Left cardiac atrium (tissue), 4 donors: ENCODE results near the gene ADAMTS18. TPM values are rescaled to one million over a fixed set of nuclear protein-coding genes. Genes with fewer than 3 reads are reported as not detected.

Experiments
- ATAC-seq, 2 donors: fragments of 200-7000 bp; cut with Tn5 transposase; one replicate each; pipeline ENCODE4 v1.9.1; 2020; ENCODE audit warnings: mild to moderate bottlenecking in 2 of 2, moderate library complexity in 2 of 2
- DNase-seq: peaks from one replicate; pipeline ENCODE4 v3.0.0-alpha.2; 2020
- intact Hi-C, 2 donors: fragments of 100-400 bp; cut with DNase I; formaldehyde crosslinking; loops; one replicate each; pipeline versions ENCODE4 v1.14.1 to v1.15.1; 2022 to 2023
- total RNA-seq, 2 donors: library from RNA; stranded (reverse); fragmentation: NEBNext Ultra II Directional; extraction: Animal tissue kit (Norgen Biotek cat#: 25700); gene quantifications; one replicate each; pipeline ENCODE4 v1.2.1, GENCODE V29; 2021
- donor health status: DM: no; HTN: yes; CAD: no.
- donor health status: DM: no; HTN: yes; CAD: no; lungs with severe emphysema.
- donor health status: DM: yes; HTN: yes; CAD: no.
- donor health status: Dilated cardiomyopathy.

The ADAMTS18 gene
- total RNA-seq, 2 donors from 2014 or later = 0.10 to 0.18 TPM

- no peak for DNase-seq
- intact Hi-C loops = no loop called here
- no peak for ATAC-seq
Measured at GRCh38 chr16:77353587-77354263, 81.1 kb downstream of the ADAMTS18 start.

GRCh38 chr16:77344341-77344740, 90.5 kb downstream of the ADAMTS18 start:
- no peak for DNase-seq
- intact Hi-C loops = no loop called here
- no peak for ATAC-seq

- DNase-seq = no peak
- intact Hi-C loops = no loop called here
- ATAC-seq = no peak
Measured at GRCh38 chr16:77336637-77337036, 98.2 kb downstream of the ADAMTS18 start.

- no peak for ATAC-seq
- intact Hi-C loops = no loop called here
- no peak for DNase-seq
Measured at GRCh38 chr16:77335652-77336234, 99.1 kb downstream of the ADAMTS18 start.

GRCh38 chr16:77332792-77333191, 102.0 kb downstream of the ADAMTS18 start:
- DNase-seq = no peak
- intact Hi-C loops = no loop called here
- ATAC-seq = peak in 1 of 2 donors; percentile 88

GRCh38 chr16:77331802-77332586, 102.8 kb downstream of the ADAMTS18 start:
- ATAC-seq (peak in 1 of 2 donors; percentile 68), DNase-seq (no peak)
- intact Hi-C loops = no loop called here

- no peak for ATAC-seq
- intact Hi-C loops = no loop called here
- no peak for DNase-seq
Measured at GRCh38 chr16:77331043-77331442, 103.8 kb downstream of the ADAMTS18 start.

- DNase-seq (no peak), ATAC-seq (no peak)
- intact Hi-C loops = no loop called here
Measured at GRCh38 chr16:77330332-77331042, 104.3 kb downstream of the ADAMTS18 start.

GRCh38 chr16:77328768-77329167, 106.1 kb downstream of the ADAMTS18 start:
- ATAC-seq (no peak), DNase-seq (no peak)
- intact Hi-C loops = no loop called here

- intact Hi-C loops = no loop called here
- no peak for ATAC-seq
- DNase-seq = no peak
Measured at GRCh38 chr16:77328274-77328673, 106.6 kb downstream of the ADAMTS18 start.

GRCh38 chr16:77327717-77328116, 107.1 kb downstream of the ADAMTS18 start:
- DNase-seq = no peak
- intact Hi-C loops = no loop called here
- ATAC-seq = no peak

- no peak for DNase-seq
- intact Hi-C loops = no loop called here
- ATAC-seq = no peak
Measured at GRCh38 chr16:77324729-77325128, 110.1 kb downstream of the ADAMTS18 start.

GRCh38 chr16:77323695-77324094, 111.1 kb downstream of the ADAMTS18 start:
- DNase-seq = no peak
- ATAC-seq = no peak
- intact Hi-C loops = no loop called here

GRCh38 chr16:77322757-77323156, 112.1 kb downstream of the ADAMTS18 start:
- intact Hi-C loops = no loop called here
- DNase-seq (no peak), ATAC-seq (no peak)

GRCh38 chr16:77317059-77317458, 117.8 kb downstream of the ADAMTS18 start:
- ATAC-seq = no peak
- intact Hi-C loops = no loop called here

GRCh38 chr16:77310877-77311276, 124.0 kb downstream of the ADAMTS18 start:
- intact Hi-C loops = no loop called here
- ATAC-seq = no peak
- DNase-seq = no peak

More at GRCh38 chr16:77317059-77317458, 117.8 kb downstream of the ADAMTS18 start:
- DNase-seq = no peak

- intact Hi-C loops = no loop called here
- ATAC-seq = peak in 1 of 2 donors; percentile 88
- no peak for DNase-seq
Measured at GRCh38 chr16:77308163-77308561, 126.7 kb downstream of the ADAMTS18 start.

GRCh38 chr16:77307426-77308162, 127.2 kb downstream of the ADAMTS18 start:
- no peak for ATAC-seq
- intact Hi-C loops = no loop called here
- DNase-seq = no peak

- DNase-seq (no peak), ATAC-seq (no peak)
- intact Hi-C loops = no loop called here
Measured at GRCh38 chr16:77306075-77306474, 128.8 kb downstream of the ADAMTS18 start.
